Skeletal muscle tissue (tissue), 4 donors: ENCODE results near the gene HHIPL1. TPM values are rescaled to one million over a fixed set of nuclear protein-coding genes. Genes with fewer than 3 reads are reported as not detected.

Source experiments
- H3K27ac ChIP-seq: one replicate; pipeline ENCODE4 v1.7.0; 2013; ENCODE audit warnings: mild to moderate bottlenecking, low read depth, low read length, inconsistent platforms
- H3K27me3 ChIP-seq, 3 donors: one replicate each; pipeline ENCODE4 v1.7.0; 2013; ENCODE audit warnings: low read length in 3 of 3; ENCODE audit not compliant: control insufficient read depth in 3 of 3, insufficient read depth in 3 of 3
- H3K36me3 ChIP-seq, 3 donors: one replicate each; pipeline ENCODE4 v1.7.0; 2013; ENCODE audit warnings: low read length in 3 of 3; ENCODE audit not compliant: control insufficient read depth in 3 of 3, insufficient read depth in 3 of 3
- H3K4me1 ChIP-seq, 3 donors: one replicate each; pipeline ENCODE4 v1.7.0; 2013; ENCODE audit warnings: low read length in 3 of 3, mild to moderate bottlenecking in 3 of 3; ENCODE audit not compliant: control insufficient read depth in 3 of 3, insufficient read depth in 3 of 3
- H3K4me3 ChIP-seq, 3 donors: one replicate each; pipeline ENCODE4 v1.7.0; 2013; ENCODE audit warnings: low read length in 3 of 3
- H3K9ac ChIP-seq, 3 donors: one replicate each; pipeline ENCODE4 v1.7.0; 2013; ENCODE audit warnings: low read length in 3 of 3, mild to moderate bottlenecking in 3 of 3, moderate library complexity in 2 of 3, low read depth in 1 of 3
- H3K9me3 ChIP-seq, 3 donors: one replicate each; pipeline ENCODE4 v1.7.0; 2013; ENCODE audit warnings: low read length in 3 of 3; ENCODE audit not compliant: control insufficient read depth in 3 of 3
- total RNA-seq: library from RNA; depleted of rRNA; stranded (reverse); fragments of >200 nt; gene quantifications from one replicate; pipeline ENCODE4 v1.2.3, GENCODE V29; 2014
- donor health status: Osteomylitis.

Gene HHIPL1
- total RNA-seq, 1 donor from 2014 or later: 2.6 TPM

- H3K36me3 ChIP-seq: no peaks in the 10 kb centered on the region
- H3K9me3 ChIP-seq: no peaks in the 10 kb centered on the region
- H3K27ac ChIP-seq: no peak overlapping the region
- peak overlapping the region; percentile 7 to 64 (median 58) for H3K4me3 ChIP-seq
- no peaks in the 10 kb centered on the region for H3K27me3 ChIP-seq
- H3K9ac ChIP-seq: peak overlapping the region; percentile 32 to 33 (median 33)
- H3K4me1 ChIP-seq: peaks cover 31 to 57% (median 49%) of the 10 kb centered on the region in 3 donors
Measured at GRCh38 chr14:99602054-99602787, 42.7 kb upstream of the HHIPL1 start.

DNA sequence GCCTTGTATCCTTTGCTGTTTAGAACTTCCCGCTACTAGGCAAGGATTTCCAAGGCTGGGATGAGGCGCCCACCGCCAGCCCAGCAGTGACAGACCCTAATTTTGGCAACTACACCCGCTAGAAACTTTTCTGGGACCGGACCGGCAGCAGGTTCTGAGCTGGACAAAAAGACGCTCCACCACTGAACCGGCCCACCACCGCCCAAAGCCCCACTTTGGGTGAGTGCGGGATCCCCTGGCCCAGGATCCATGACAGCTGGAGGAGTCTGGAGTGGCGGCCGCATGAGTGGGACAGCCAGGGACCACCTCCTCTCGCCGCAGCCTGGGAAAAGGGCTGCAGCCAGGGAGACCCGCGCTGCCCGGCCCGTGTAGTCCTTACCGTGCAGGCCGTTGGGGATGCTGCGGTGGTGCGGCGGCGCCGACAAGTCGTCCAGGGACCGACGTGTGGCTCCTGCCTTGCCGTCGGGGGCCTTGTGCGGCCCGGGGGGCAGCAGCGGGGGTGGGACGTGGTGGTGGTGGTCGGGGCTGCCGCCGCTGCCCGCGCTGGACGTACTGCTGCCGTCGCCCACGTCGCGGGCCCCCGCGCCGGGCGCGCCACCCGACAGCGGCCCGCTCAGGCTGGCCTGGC lies 42.0 kb upstream of the HHIPL1 start:
- Histone ChIP-seq H3K4me1 (peaks cover 28 to 51% (median 43%) of the 10 kb centered on the region in 3 donors), H3K9me3 (no peaks in the 10 kb centered on the region), H3K27ac (no peak overlapping the region), H3K9ac (peak overlapping the region; percentile 8 to 33 (median 32)), H3K36me3 (no peaks in the 10 kb centered on the region), H3K4me3 (peak overlapping the region; percentile 7 to 78 (median 64)), H3K27me3 (no peaks in the 10 kb centered on the region)

GRCh38 chr14:99603471-99604277 lies 41.3 kb upstream of the HHIPL1 start, which contains the start of gene CCDC85C:
Gene CCDC85C, minus strand, starts transcription at chr14:99604207. Its CDS starts 248 bp downstream, at chr14:99603959.
- H3K27ac ChIP-seq: peak within 1 kb of the TSS; percentile 90
- H3K4me1 ChIP-seq: peaks cover 24 to 43% (median 38%) of the 10 kb centered on the region in 3 donors
- H3K9me3 ChIP-seq: no peaks in the 10 kb centered on the region
- H3K9ac ChIP-seq: peak within 1 kb of the TSS; percentile 80 to 84 (median 81)
- H3K36me3 ChIP-seq: no peaks in the 10 kb centered on the region
- H3K4me3 ChIP-seq: peak within 1 kb of the TSS; percentile 70 to 82 (median 82)
- H3K27me3 ChIP-seq: no peaks in the 10 kb centered on the region

GRCh38 chr14:99604278-99604765 lies 40.6 kb upstream of the HHIPL1 start:
- peak overlapping the region; percentile 70 to 82 (median 82) for H3K4me3 ChIP-seq
- no peaks in the 10 kb centered on the region for H3K27me3 ChIP-seq
- H3K9me3 ChIP-seq: no peaks in the 10 kb centered on the region
- H3K36me3 ChIP-seq: no peaks in the 10 kb centered on the region
- H3K9ac ChIP-seq: peak overlapping the region; percentile 68 to 84 (median 81)
- H3K27ac ChIP-seq: peak overlapping the region; percentile 90
- H3K4me1 ChIP-seq: peaks cover 23 to 42% (median 33%) of the 10 kb centered on the region in 3 donors

GRCh38 chr14:99604766-99605298 lies 40.1 kb upstream of the HHIPL1 start:
- Histone ChIP-seq H3K9ac (peak overlapping the region; percentile 80 to 84 (median 81)), H3K36me3 (no peaks in the 10 kb centered on the region), H3K4me3 (peak overlapping the region; percentile 70 to 82 (median 82)), H3K4me1 (peaks cover 23 to 42% (median 31%) of the 10 kb centered on the region in 3 donors), H3K27ac (peak overlapping the region; percentile 90), H3K27me3 (no peaks in the 10 kb centered on the region), H3K9me3 (no peaks in the 10 kb centered on the region)

DNA sequence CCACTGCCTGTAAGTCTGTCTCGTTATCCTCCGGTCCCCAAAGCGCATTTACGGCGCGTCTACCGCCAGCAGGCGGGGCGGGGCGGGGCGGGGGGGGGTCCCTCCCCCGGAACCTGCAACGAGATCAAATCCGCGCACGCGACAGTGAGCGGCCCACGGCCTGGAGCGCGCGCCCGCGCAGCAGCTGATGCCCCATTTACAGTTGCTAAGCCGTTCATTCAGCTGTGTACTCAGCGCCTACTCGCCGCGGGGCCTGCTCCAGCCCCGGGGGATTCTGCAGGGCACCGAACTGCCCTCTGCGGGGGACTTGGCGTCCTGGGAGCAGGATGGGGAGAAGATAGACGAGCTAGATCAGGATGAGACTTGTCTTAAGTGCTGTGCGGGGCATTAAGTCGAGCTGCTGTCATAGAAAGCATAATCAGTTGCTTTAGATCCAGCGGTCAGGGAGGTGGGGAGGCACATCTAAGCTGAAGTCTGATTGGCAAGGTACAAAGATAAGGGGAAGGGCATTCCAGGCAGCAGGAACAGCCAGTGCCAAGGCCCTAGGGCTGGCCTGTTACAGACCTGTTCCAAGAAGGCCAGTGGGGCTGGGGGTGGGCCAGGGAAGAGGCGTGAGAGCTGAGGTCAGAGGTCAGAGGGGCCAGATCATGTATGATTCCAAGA lies 39.5 kb upstream of the HHIPL1 start:
- H3K9me3 ChIP-seq: no peaks in the 10 kb centered on the region
- no peaks in the 10 kb centered on the region for H3K36me3 ChIP-seq
- peak overlapping the region; percentile 90 for H3K27ac ChIP-seq
- no peaks in the 10 kb centered on the region for H3K27me3 ChIP-seq
- peak overlapping the region; percentile 70 to 82 (median 82) for H3K4me3 ChIP-seq
- H3K9ac ChIP-seq: peak overlapping the region; percentile 66 to 84 (median 81)
- H3K4me1 ChIP-seq: peaks cover 21 to 37% (median 29%) of the 10 kb centered on the region in 3 donors

DNA sequence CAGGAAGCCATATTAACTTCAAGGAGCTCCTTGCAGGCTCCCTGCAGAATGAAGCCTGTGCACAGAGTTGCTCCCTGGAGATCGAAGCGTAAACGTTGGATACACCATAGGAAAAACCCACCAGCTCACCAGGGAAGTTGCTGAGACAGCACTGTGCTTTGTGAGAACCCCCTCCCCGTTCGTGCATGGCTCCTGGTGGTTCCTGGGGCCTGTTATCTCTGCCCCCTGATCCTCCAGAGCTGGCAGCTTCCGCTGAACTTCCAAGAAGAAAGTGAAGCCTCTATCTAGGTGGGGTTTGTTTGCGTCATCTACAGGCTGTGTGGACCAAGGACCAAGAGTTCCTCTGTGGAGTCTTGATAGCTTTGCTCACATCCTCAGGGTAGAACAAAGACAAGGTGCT lies 38.6 kb upstream of the HHIPL1 start:
- Histone ChIP-seq H3K9ac (no peak overlapping the region), H3K27me3 (no peaks in the 10 kb centered on the region), H3K9me3 (no peaks in the 10 kb centered on the region), H3K36me3 (no peaks in the 10 kb centered on the region), H3K4me1 (peaks cover 21 to 30% (median 26%) of the 10 kb centered on the region in 3 donors), H3K4me3 (no peak overlapping the region), H3K27ac (no peak overlapping the region)

DNA sequence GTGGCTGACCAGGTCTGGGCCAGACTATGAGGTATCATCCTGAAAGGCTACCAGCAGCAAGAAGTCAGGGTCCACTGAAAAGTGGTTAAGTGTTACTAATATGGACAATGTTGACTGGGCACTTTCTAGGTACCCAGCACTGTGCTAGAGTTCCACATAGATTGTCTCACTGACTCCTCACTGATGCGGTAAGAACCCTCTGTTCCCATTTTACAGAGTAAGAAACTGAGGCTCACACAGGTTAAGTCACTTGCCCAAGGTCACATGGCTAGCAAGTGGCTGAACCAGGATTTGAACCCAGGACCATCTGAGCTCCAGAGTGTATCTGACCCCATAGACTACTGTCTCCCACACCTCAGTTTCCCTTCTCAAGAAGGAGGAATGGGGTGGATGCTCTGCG lies 36.3 kb upstream of the HHIPL1 start:
- Histone ChIP-seq H3K36me3 (no peaks in the 10 kb centered on the region), H3K9ac (no peak overlapping the region), H3K27ac (no peak overlapping the region), H3K27me3 (no peaks in the 10 kb centered on the region), H3K4me1 (peaks cover 6 to 13% (median 9%) of the 10 kb centered on the region in 3 donors), H3K9me3 (no peaks in the 10 kb centered on the region), H3K4me3 (no peak overlapping the region)
